Panc1 (cell line): Measurements from ENCODE around the gene GLS. TPM values are rescaled to one million over a fixed set of nuclear protein-coding genes. Genes with fewer than 3 reads are reported as not detected.

Experiments
- ATAC-seq: fragments of 200-7000 bp; cut with Tn5 transposase; 2 replicates; pipeline ENCODE4 v1.9.1; 2020; ENCODE audit warnings: mild to moderate bottlenecking, moderate library complexity
- BruUV-seq: library from RNA; stranded (reverse); fragments of 400-500 nt; replicated peaks from 2 replicates; lab custom pipeline; 2021; lab: Mats Ljungman, UMichigan
- CTCF ChIA-PET: fragments of 300-600 bp; sonication (Branson Sonifier 250); formaldehyde crosslinking; loops from one replicate; lab custom pipeline; 2022; ENCODE audit warnings: antibody characterized with exemption; lab: Charles Lee
- POLR2A ChIA-PET: fragments of 300-600 bp; sonication (Branson Sonifier 250); formaldehyde crosslinking; loops from one replicate; lab custom pipeline; 2022; ENCODE audit warnings: antibody characterized with exemption; lab: Charles Lee
- DNase-seq: peaks from one replicate; pipeline ENCODE4 v3.0.0-alpha.2; 2010; ENCODE audit warnings: low read depth, low spot score
- H3K27ac ChIP-seq: 2 replicates; pipeline ENCODE4 v1.5.1; 2011; ENCODE audit warnings: mild to moderate bottlenecking, low read length, inconsistent platforms
- H3K27me3 ChIP-seq: fragments of 200-500 bp; sonication (Bioruptor generic); 2 replicates; pipeline ENCODE4 v1.6.0; 2014; ENCODE audit warnings: low read length, inconsistent platforms; ENCODE audit not compliant: control insufficient read depth, insufficient read depth
- H3K36me3 ChIP-seq: fragments of 200-500 bp; sonication (Bioruptor generic); 2 replicates; pipeline ENCODE4 v1.5.1; 2014; ENCODE audit warnings: inconsistent platforms, mild to moderate bottlenecking, low read length, moderate library complexity; ENCODE audit not compliant: control insufficient read depth, insufficient read depth
- H3K4me1 ChIP-seq: 2 replicates; pipeline ENCODE4 v1.5.1; 2011; ENCODE audit warnings: inconsistent platforms, mild to moderate bottlenecking, low read length, moderate library complexity; ENCODE audit not compliant: control insufficient read depth, insufficient read depth
- H3K4me3 ChIP-seq, 2 experiments: 2 replicates each; pipeline ENCODE4 v1.5.1; 2011 to 2012; ENCODE audit warnings: low read depth in 2 of 2, low read length in 2 of 2, mild to moderate bottlenecking in 2 of 2, inconsistent platforms in 1 of 2, moderate library complexity in 1 of 2
- H3K9me3 ChIP-seq: fragments of 200-500 bp; sonication (Bioruptor generic); 2 replicates; pipeline ENCODE4 v1.5.1; 2014; ENCODE audit warnings: low read depth, mild to moderate bottlenecking, inconsistent platforms, low read length, moderate library complexity; ENCODE audit not compliant: control insufficient read depth, insufficient read depth
- CTCF ChIP-seq: fragments of 450-650 bp; IDR thresholded peaks from 2 replicates; pipeline ENCODE4 v1.5.1; 2017; ENCODE audit warnings: mild to moderate bottlenecking
- POLR2AphosphoS5 ChIP-seq: IDR thresholded peaks from 2 replicates; pipeline ENCODE4 v1.6.1; 2012; ENCODE audit warnings: mild to moderate bottlenecking, low read depth, low read length, moderate library complexity
- REST ChIP-seq, 2 experiments: IDR thresholded peaks; 2 replicates each; pipeline ENCODE4 v1.6.1; 2011 to 2012; ENCODE audit warnings: low read depth in 2 of 2, control low read depth in 1 of 2, low read length in 1 of 2, mild to moderate bottlenecking in 1 of 2, moderate library complexity in 1 of 2; ENCODE audit not compliant: insufficient read depth in 1 of 2
- SIN3A ChIP-seq: IDR thresholded peaks from 2 replicates; pipeline ENCODE4 v1.6.1; 2012; ENCODE audit warnings: low read depth, mild to moderate bottlenecking, low read length, moderate library complexity, borderline replicate concordance; ENCODE audit not compliant: insufficient read depth
- TCF7L2 ChIP-seq: IDR thresholded peaks from 2 replicates; pipeline ENCODE4 v1.6.1; 2011; ENCODE audit warnings: mild to moderate bottlenecking, low read depth, low read length, inconsistent platforms
- in situ Hi-C: cut with HindIII; loops from 2 replicates; pipeline ENCODE4 v1.10.0; 2016; ENCODE audit warnings: low sequenced_read_pairs, low pct_unique_long_range_greater_than_20kb
- intact Hi-C: fragments of 100-400 bp; cut with micrococcal nuclease; formaldehyde crosslinking; loops from one replicate; pipeline ENCODE4 v1.10.0; 2022; ENCODE audit not compliant: unreplicated experiment
- total RNA-seq: library from RNA; stranded (reverse); gene quantifications from one replicate; pipeline ENCODE4 v1.2.1, GENCODE V29; 2021; ENCODE audit not compliant: unreplicated experiment

The GLS gene
- total RNA-seq, 1 experiment from 2014 or later: 93.9 TPM

GRCh38 chr2:190911813-190912212 lies 31.2 kb downstream of the GLS start:
- H3K9me3 ChIP-seq: no peaks in the 10 kb centered on the region
- TF ChIP-seq CTCF (no peak), TCF7L2 (no peak), REST (IDR thresholded peaks at IDR 0.05; ENCODE audit: insufficient read depth in 1 of 2, low read depth in 2 of 2, low read length in 1 of 2) (no peak), POLR2AphosphoS5 (no peak), SIN3A (no peak)
- H3K4me3 ChIP-seq: no peak overlapping the region
- no TSS peak for BruUV-seq
- H3K4me1 ChIP-seq: no peaks in the 10 kb centered on the region; the same call in 1 of the 2 replicates
- intact Hi-C loops: no loop called here
- no peak for DNase-seq
- CTCF ChIA-PET: no interaction called here
- ATAC-seq: no peak
- H3K27ac ChIP-seq: no peak overlapping the region
- POLR2A ChIA-PET: no interaction called here
- H3K36me3 ChIP-seq: peaks cover 25% of the 10 kb centered on the region
- no peaks in the 10 kb centered on the region for H3K27me3 ChIP-seq
- in situ Hi-C loops: no loop called here

GRCh38 chr2:190912726-190913125 lies 32.1 kb downstream of the GLS start:
- H3K4me1 ChIP-seq: no peaks in the 10 kb centered on the region; the same call in 1 of the 2 replicates
- in situ Hi-C loops (no loop called here), intact Hi-C loops (no loop called here)
- no peak for ATAC-seq
- peaks cover 29% of the 10 kb centered on the region for H3K36me3 ChIP-seq
- ChIA-PET CTCF (no interaction called here), POLR2A (interaction anchor here (0.6 kb wide), 1 partner anchor 77 kb away, joined by 3 read pairs; no protein-coding TSS in a partner anchor)
- BruUV-seq: no TSS peak
- no peak for DNase-seq
- no peak overlapping the region for H3K27ac ChIP-seq
- no peak for TF ChIP-seq POLR2AphosphoS5
- no peak for TF ChIP-seq TCF7L2
- no peak for TF ChIP-seq CTCF
- TF ChIP-seq SIN3A: no peak
- no peak for TF ChIP-seq REST (IDR thresholded peaks at IDR 0.05; ENCODE audit: insufficient read depth in 1 of 2, low read depth in 2 of 2, low read length in 1 of 2)
- no peaks in the 10 kb centered on the region for H3K27me3 ChIP-seq
- H3K9me3 ChIP-seq: no peaks in the 10 kb centered on the region
- no peak overlapping the region for H3K4me3 ChIP-seq
